HepG2 (cell line): ENCODE results near the gene TST. TPM values are rescaled to one million over a fixed set of nuclear protein-coding genes. Genes with fewer than 3 reads are reported as not detected.

Experiments used
- BORCS8-MEF2B ChIP-seq: sonication (generic); formaldehyde crosslinking; IDR thresholded peaks from 2 replicates; pipeline ENCODE4 v1.8.0; 2022; ENCODE audit warnings: mild to moderate bottlenecking, missing genetic modification reagents
- CBX5 ChIP-seq: sonication (generic); formaldehyde crosslinking; IDR thresholded peaks from 2 replicates; pipeline ENCODE4 v1.4.0; 2020; ENCODE audit warnings: missing genetic modification reagents, borderline replicate concordance
- CCAR2 ChIP-seq: fragments of 200-400 bp; formaldehyde crosslinking; optimal IDR thresholded peaks from 2 replicates; pipeline ENCODE3; 2018; ENCODE audit warnings: low read depth, mild to moderate bottlenecking, low read length, moderate library complexity
- CHD4 ChIP-seq: fragments of 200-600 bp; sonication (generic); IDR thresholded peaks from 2 replicates; pipeline ENCODE4 v1.7.0; 2017; ENCODE audit warnings: mild to moderate bottlenecking, low read length, borderline replicate concordance
- ETV5 ChIP-seq: IDR thresholded peaks from 2 replicates; pipeline ENCODE4 v1.6.1; 2018; ENCODE audit warnings: missing biosample characterization, missing genetic modification reagents, inconsistent platforms, borderline replicate concordance
- FOXA3 ChIP-seq: IDR thresholded peaks from 2 replicates; pipeline ENCODE4 v1.6.1; 2016; ENCODE audit warnings: missing genetic modification reagents, missing compliant biosample characterization
- FOXO1 ChIP-seq: sonication (generic); formaldehyde crosslinking; IDR thresholded peaks from 2 replicates; pipeline ENCODE4 v1.4.0; 2020; ENCODE audit warnings: missing genetic modification reagents
- HDAC6 ChIP-seq: fragments of 200-600 bp; sonication (generic); IDR thresholded peaks from 2 replicates; pipeline ENCODE4 v1.7.0; 2017; ENCODE audit warnings: mild to moderate bottlenecking, antibody characterized with exemption, low read length, low read depth
- JARID2 ChIP-seq: sonication (generic); formaldehyde crosslinking; IDR thresholded peaks from 2 replicates; pipeline ENCODE4 v1.8.1; 2023; ENCODE audit warnings: missing genetic modification reagents, inconsistent platforms; ENCODE audit not compliant: insufficient replicate concordance
- JUND ChIP-seq: sonication (generic); formaldehyde crosslinking; IDR thresholded peaks from 2 replicates; pipeline ENCODE4 v1.8.0; 2022; ENCODE audit warnings: mild to moderate bottlenecking, missing genetic modification reagents
- LCORL ChIP-seq, 2 experiments: fragments of 450-650 bp in 1 of 2; sonication (generic) in 1 of 2; formaldehyde crosslinking in 1 of 2; IDR thresholded peaks; 2 replicates each; pipeline versions ENCODE4 v1.5.0 to v1.6.1; 2017 to 2020; ENCODE audit warnings: antibody characterized with exemption in 1 of 2, missing genetic modification reagents in 1 of 2
- MTF2 ChIP-seq: sonication (generic); formaldehyde crosslinking; IDR thresholded peaks from 2 replicates; pipeline ENCODE4 v1.5.0; 2020; ENCODE audit warnings: missing genetic modification reagents, borderline replicate concordance
- REPIN1 ChIP-seq: sonication (generic); formaldehyde crosslinking; IDR thresholded peaks from 2 replicates; pipeline ENCODE4 v1.8.0; 2022; ENCODE audit warnings: missing genetic modification reagents, low read depth, mild to moderate bottlenecking, borderline replicate concordance
- SMAD3 ChIP-seq: sonication (generic); formaldehyde crosslinking; IDR thresholded peaks from 2 replicates; pipeline ENCODE4 v1.4.0; 2020; ENCODE audit warnings: missing genetic modification reagents
- SMARCE1 ChIP-seq: fragments of 450-650 bp; IDR thresholded peaks from 2 replicates; pipeline ENCODE4 v1.6.1; 2017; ENCODE audit warnings: borderline replicate concordance
- SRF ChIP-seq: IDR thresholded peaks from 2 replicates; pipeline ENCODE4 v1.6.1; 2011; ENCODE audit warnings: mild to moderate bottlenecking, low read depth, low read length, moderate library complexity
- TBL1XR1 ChIP-seq: fragments of 150-350 bp; IDR thresholded peaks from 2 replicates; pipeline ENCODE4 v1.6.1; 2014; ENCODE audit warnings: borderline replicate concordance, low read length; ENCODE audit not compliant: partially characterized antibody
- ZC3H4 ChIP-seq: sonication (generic); formaldehyde crosslinking; IDR thresholded peaks from 2 replicates; pipeline ENCODE4 v1.4.0; 2020; ENCODE audit warnings: missing genetic modification reagents, borderline replicate concordance
- ZFAT ChIP-seq: sonication (generic); formaldehyde crosslinking; conservative IDR thresholded peaks from 2 replicates; pipeline ENCODE4 v1.8.1; 2023; ENCODE audit warnings: missing genetic modification reagents, inconsistent platforms
- ZFP90 ChIP-seq: sonication (generic); formaldehyde crosslinking; IDR thresholded peaks from 2 replicates; pipeline ENCODE4 v1.8.0; 2022; ENCODE audit warnings: missing genetic modification reagents, mild to moderate bottlenecking, inconsistent platforms, borderline replicate concordance
- ZNF234 ChIP-seq: sonication (generic); formaldehyde crosslinking; conservative IDR thresholded peaks from 2 replicates; pipeline ENCODE4 v1.5.1; 2020; ENCODE audit warnings: mild to moderate bottlenecking, missing genetic modification reagents
- ZNF256 ChIP-seq: sonication (generic); formaldehyde crosslinking; conservative IDR thresholded peaks from 2 replicates; pipeline ENCODE4 v1.4.0; 2020; ENCODE audit warnings: missing genetic modification reagents
- ZNF331 ChIP-seq: sonication (generic); formaldehyde crosslinking; IDR thresholded peaks from 2 replicates; pipeline ENCODE4 v1.4.0; 2020; ENCODE audit warnings: missing genetic modification reagents
- ZNF878 ChIP-seq: sonication (generic); formaldehyde crosslinking; IDR thresholded peaks from 2 replicates; pipeline ENCODE4 v1.8.1; 2023; ENCODE audit warnings: mild to moderate bottlenecking, missing genetic modification reagents, moderate library complexity
- ZNF891 ChIP-seq: sonication (generic); formaldehyde crosslinking; IDR thresholded peaks from 2 replicates; pipeline ENCODE4 v1.5.0; 2020; ENCODE audit warnings: mild to moderate bottlenecking, missing genetic modification reagents
- polyA plus RNA-seq, 8 experiments: library from polyadenylated mRNA; depleted of rRNA in 3 of 8; stranded (reverse) in 7 of 8; unstranded in 1 of 8; fragments of >200 nt; fragmentation: Illumina TruSeq in 4 of 8; extraction: Trizol in 4 of 8; gene quantifications; 2 replicates each; pipeline versions ENCODE4 v1.2.1 to v1.2.3, GENCODE V29; 2011 to 2016; ENCODE audit warnings: low read depth in 4 of 8, missing spikeins in 1 of 8, mixed read lengths in 1 of 8; ENCODE audit not compliant: insufficient read depth in 1 of 8
- total RNA-seq, 5 experiments: library from RNA; depleted of rRNA; stranded (reverse); fragments of >200 nt; fragmentation: Illumina TruSeq; extraction: Trizol; gene quantifications; 2 replicates each; pipeline ENCODE4 v1.2.3, GENCODE V29; 2016; ENCODE audit warnings: low read depth in 1 of 5
- TF ChIP-seq, protein P1 (sequence below): sonication (generic); formaldehyde crosslinking; IDR thresholded peaks from 2 replicates; pipeline ENCODE4 v1.4.0; 2020; ENCODE audit warnings: missing genetic modification reagents
- TF ChIP-seq, protein P2 (sequence below): IDR thresholded peaks from 2 replicates; pipeline ENCODE4 v1.6.1; 2016; ENCODE audit warnings: missing biosample characterization, missing genetic modification reagents, low read depth
- TF ChIP-seq, protein P3 (sequence below): sonication (generic); formaldehyde crosslinking; IDR thresholded peaks from 2 replicates; pipeline ENCODE4 v1.5.1; 2020; ENCODE audit warnings: missing genetic modification reagents, mild to moderate bottlenecking, borderline replicate concordance

The TST gene
- total and polyA plus RNA-seq, 2 of the 13 experiments (the other 11 are each of a cell fraction or from before 2014, with no cell fraction given), result 44.6 to 63.6 TPM

DNA sequence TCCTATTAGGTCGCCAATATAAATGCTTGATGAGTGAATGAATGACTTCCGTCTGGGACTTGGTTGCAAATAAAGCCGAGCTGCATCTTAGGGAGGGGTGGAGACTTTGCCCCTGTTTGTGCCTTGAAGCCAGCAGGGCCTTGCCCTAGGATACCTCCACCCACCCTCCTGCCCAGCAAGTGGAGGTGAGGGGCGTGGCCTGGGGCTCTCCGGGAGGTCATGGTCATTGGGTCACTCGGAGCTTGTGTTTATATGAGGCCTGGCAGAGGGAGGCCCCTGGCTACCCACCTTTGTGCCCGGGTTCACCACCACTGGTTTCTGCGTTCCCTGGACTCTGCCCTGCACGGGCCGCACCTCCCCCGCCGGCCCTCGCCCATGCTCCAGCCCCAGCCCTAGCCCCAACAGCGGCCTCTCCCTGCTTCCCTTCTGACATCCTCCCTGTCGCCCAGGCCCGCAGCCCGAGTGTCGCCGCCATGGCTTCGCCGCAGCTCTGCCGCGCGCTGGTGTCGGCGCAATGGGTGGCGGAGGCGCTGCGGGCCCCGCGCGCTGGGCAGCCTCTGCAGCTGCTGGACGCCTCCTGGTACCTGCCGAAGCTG lies 4.6 kb upstream of the TST start (continued):
- TF ChIP-seq, protein P1, sequence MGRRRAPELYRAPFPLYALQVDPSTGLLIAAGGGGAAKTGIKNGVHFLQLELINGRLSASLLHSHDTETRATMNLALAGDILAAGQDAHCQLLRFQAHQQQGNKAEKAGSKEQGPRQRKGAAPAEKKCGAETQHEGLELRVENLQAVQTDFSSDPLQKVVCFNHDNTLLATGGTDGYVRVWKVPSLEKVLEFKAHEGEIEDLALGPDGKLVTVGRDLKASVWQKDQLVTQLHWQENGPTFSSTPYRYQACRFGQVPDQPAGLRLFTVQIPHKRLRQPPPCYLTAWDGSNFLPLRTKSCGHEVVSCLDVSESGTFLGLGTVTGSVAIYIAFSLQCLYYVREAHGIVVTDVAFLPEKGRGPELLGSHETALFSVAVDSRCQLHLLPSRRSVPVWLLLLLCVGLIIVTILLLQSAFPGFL (CRISPR knock-in tag), result no peak
- TF ChIP-seq ZNF891 (no peak), CCAR2 (no peak), MTF2 (no peak), ZFAT (CRISPR knock-in tag) (no peak), CBX5 (CRISPR knock-in tag) (0 out of 2 replicates have a peak, but pooled peaks have one; percentile 35), ETV5 (CRISPR knock-in tag) (peak; percentile 33), SMARCE1 (no peak), JUND (no peak), REPIN1 (CRISPR knock-in tag) (peak; percentile 75; the same call in 1 of the 2 replicates), ZNF878 (CRISPR knock-in tag) (no peak), HDAC6 (no peak), ZC3H4 (CRISPR knock-in tag) (no peak), JARID2 (CRISPR knock-in tag) (no peak), CHD4 (no peak; the same call in 1 of the 2 replicates), TBL1XR1 (peak; percentile 37), FOXO1 (peak; percentile 77), ZNF331 (CRISPR knock-in tag) (peak; percentile 15; the same call in 1 of the 2 replicates), SRF (no peak), FOXA3 (CRISPR knock-in tag) (peak; percentile 58), BORCS8-MEF2B (CRISPR knock-in tag) (peak; percentile 46; the same call in 1 of the 2 replicates), ZNF256 (no peak), SMAD3 (CRISPR knock-in tag) (no peak), ZFP90 (CRISPR knock-in tag) (no peak), ZNF234 (CRISPR knock-in tag) (no peak), LCORL (IDR thresholded peaks at IDR 0.05) (no peak), LCORL (CRISPR knock-in tag; IDR thresholded peaks at IDR 0.05) (peak; percentile 91)
- TF ChIP-seq, protein P2, sequence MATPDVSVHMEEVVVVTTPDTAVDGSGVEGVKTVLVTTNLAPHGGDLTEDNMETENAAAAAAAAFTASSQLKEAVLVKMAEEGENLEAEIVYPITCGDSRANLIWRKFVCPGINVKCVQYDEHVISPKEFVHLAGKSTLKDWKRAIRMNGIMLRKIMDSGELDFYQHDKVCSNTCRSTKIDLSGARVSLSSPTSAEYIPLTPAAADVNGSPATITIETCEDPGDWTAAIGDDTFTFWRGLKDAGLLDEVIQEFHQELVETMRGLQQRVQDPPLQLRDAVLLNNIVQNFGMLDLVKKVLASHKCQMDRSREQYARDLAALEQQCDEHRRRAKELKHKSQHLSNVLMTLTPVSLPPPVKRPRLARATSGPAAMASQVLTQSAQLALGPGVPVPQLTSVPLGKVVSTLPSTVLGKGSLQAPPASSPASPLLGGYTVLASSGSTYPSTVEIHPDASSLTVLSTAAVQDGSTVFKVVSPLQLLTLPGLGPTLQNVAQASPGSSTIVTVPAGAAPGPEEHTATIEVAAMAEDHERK (CRISPR knock-in tag), result no peak
- TF ChIP-seq, protein P3, sequence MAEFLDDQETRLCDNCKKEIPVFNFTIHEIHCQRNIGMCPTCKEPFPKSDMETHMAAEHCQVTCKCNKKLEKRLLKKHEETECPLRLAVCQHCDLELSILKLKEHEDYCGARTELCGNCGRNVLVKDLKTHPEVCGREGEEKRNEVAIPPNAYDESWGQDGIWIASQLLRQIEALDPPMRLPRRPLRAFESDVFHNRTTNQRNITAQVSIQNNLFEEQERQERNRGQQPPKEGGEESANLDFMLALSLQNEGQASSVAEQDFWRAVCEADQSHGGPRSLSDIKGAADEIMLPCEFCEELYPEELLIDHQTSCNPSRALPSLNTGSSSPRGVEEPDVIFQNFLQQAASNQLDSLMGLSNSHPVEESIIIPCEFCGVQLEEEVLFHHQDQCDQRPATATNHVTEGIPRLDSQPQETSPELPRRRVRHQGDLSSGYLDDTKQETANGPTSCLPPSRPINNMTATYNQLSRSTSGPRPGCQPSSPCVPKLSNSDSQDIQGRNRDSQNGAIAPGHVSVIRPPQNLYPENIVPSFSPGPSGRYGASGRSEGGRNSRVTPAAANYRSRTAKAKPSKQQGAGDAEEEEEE (CRISPR knock-in tag), result no peak
